Smooth muscle cell (in vitro differentiated cells): Measurements from ENCODE around the gene CCDC116. TPM values are rescaled to one million over a fixed set of nuclear protein-coding genes. Genes with fewer than 3 reads are reported as not detected.

Experiments used
- DNase-seq: peaks from one replicate; lab custom pipeline; 2025; ENCODE audit not compliant: unreplicated experiment; lab: John Stamatoyannopoulos, UW
- H2AFZ ChIP-seq: fragments of 200-600 bp; sonication (generic); 2 replicates; pipeline ENCODE4 v1.6.0; 2016; ENCODE audit warnings: antibody characterized with exemption, low read depth, mild to moderate bottlenecking
- H3F3A ChIP-seq: fragments of 200-600 bp; sonication (generic); 2 replicates; pipeline ENCODE4 v1.6.0; 2017; ENCODE audit warnings: antibody characterized with exemption, low read depth
- H3K27ac ChIP-seq: fragments of 200-600 bp; sonication (generic); 2 replicates; pipeline ENCODE4 v1.5.1; 2016; ENCODE audit warnings: low read depth, mild to moderate bottlenecking
- H3K27me3 ChIP-seq: fragments of 200-600 bp; sonication (generic); 2 replicates; pipeline ENCODE4 v1.6.1; 2016; ENCODE audit warnings: low read depth, mild to moderate bottlenecking
- H3K36me3 ChIP-seq: fragments of 200-600 bp; sonication (generic); 2 replicates; pipeline ENCODE4 v1.5.1; 2016; ENCODE audit warnings: low read depth
- H3K4me1 ChIP-seq: fragments of 200-600 bp; sonication (generic); 2 replicates; pipeline ENCODE4 v1.5.1; 2016; ENCODE audit warnings: low read depth
- H3K4me2 ChIP-seq: fragments of 200-600 bp; sonication (generic); 2 replicates; pipeline ENCODE4 v1.6.0; 2016; ENCODE audit warnings: mild to moderate bottlenecking
- H3K4me3 ChIP-seq: fragments of 200-600 bp; sonication (generic); 2 replicates; pipeline ENCODE4 v1.5.1; 2016; ENCODE audit warnings: mild to moderate bottlenecking
- H3K79me2 ChIP-seq: fragments of 200-600 bp; sonication (generic); 2 replicates; pipeline ENCODE4 v1.6.0; 2016; ENCODE audit warnings: low read depth, mild to moderate bottlenecking
- H3K9ac ChIP-seq: fragments of 200-600 bp; sonication (generic); 2 replicates; pipeline ENCODE4 v1.6.0; 2016; ENCODE audit warnings: low read depth
- H3K9me3 ChIP-seq: fragments of 200-600 bp; sonication (generic); replicated peaks from 2 replicates; pipeline ENCODE4 v1.5.1; 2016; ENCODE audit warnings: low read depth
- H4K20me1 ChIP-seq: fragments of 200-600 bp; sonication (generic); 2 replicates; pipeline ENCODE4 v1.6.0; 2016; ENCODE audit warnings: low read depth
- WGBS: methylation state at CpG from one replicate; pipeline ENCODE4 v1.1.7; 2016; ENCODE audit warnings: low lambda C conversion rate; 5-methylcytosine and 5-hydroxymethylcytosine counted together
- polyA plus RNA-seq: library from polyadenylated mRNA; unstranded; fragments of >200 nt; fragmentation: Nextera tagmentation; extraction: Ambion mirVana; gene quantifications from 2 replicates; pipeline ENCODE4 v1.2.1, GENCODE V29; 2016
- total RNA-seq: library from RNA; depleted of rRNA; stranded (reverse); fragments of >200 nt; gene quantifications from 2 replicates; pipeline ENCODE4 v1.2.3, GENCODE V29; 2014
- TF ChIP-seq, protein P1 (sequence below): fragments of 200-600 bp; sonication (generic); IDR thresholded peaks from 2 replicates; pipeline ENCODE4 v1.5.1; 2017; ENCODE audit warnings: borderline replicate concordance, mild to moderate bottlenecking, antibody characterized with exemption; ENCODE audit not compliant: insufficient read depth, poor library complexity, severe bottlenecking

CCDC116 gene
- total and polyA plus RNA-seq, 2 experiments from 2014 or later: 1.8 TPM; not detected in 1

DNA sequence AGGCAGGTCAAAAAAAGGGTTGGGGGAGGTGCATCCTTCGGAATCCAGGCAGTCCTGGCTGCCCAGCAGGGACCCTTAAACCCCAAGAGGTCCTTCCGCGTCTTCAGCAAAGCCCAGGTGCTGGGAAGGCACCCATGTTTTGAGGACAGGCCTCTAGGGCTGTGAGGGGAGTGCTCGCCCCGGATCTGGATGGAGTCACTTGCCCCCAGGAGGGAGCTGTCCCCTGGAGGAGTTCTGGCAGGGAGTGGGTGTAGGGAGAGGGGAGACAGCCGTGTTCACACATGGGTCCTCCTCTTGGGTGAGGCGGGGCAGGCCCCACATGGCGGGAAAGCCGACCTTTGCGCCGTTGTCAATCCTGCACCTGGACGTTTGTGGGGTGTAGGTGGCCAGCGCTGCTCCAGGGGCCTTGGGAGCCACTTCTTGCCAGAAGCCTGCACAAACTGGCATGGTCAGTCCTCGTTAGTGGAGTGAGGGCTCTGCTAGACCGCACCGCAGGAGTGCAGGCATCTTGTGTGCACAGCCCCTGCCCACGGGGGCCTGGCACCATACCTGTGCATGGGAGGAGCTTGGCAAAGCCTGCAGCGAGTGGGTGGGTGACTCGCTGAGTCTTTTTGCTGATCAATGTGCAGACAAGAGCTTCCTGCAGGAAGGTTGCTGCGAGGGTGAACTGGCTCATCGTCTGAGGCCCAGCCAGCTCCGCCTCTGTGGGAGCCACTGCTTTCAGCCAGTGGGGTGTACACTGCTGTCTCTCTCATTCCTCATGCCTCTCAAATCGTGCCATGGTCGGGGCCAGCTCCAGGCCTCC lies 49.2 kb downstream of the CCDC116 start:
- TF ChIP-seq, protein P1, sequence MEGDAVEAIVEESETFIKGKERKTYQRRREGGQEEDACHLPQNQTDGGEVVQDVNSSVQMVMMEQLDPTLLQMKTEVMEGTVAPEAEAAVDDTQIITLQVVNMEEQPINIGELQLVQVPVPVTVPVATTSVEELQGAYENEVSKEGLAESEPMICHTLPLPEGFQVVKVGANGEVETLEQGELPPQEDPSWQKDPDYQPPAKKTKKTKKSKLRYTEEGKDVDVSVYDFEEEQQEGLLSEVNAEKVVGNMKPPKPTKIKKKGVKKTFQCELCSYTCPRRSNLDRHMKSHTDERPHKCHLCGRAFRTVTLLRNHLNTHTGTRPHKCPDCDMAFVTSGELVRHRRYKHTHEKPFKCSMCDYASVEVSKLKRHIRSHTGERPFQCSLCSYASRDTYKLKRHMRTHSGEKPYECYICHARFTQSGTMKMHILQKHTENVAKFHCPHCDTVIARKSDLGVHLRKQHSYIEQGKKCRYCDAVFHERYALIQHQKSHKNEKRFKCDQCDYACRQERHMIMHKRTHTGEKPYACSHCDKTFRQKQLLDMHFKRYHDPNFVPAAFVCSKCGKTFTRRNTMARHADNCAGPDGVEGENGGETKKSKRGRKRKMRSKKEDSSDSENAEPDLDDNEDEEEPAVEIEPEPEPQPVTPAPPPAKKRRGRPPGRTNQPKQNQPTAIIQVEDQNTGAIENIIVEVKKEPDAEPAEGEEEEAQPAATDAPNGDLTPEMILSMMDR: no peak
- Histone ChIP-seq H3K36me3 (no peaks in the 10 kb centered on the region), H3K9me3 (no peaks in the 10 kb centered on the region), H2AFZ (no peak overlapping the region), H3K79me2 (no peaks in the 10 kb centered on the region), H3K4me2 (no peak overlapping the region), H3K27me3 (no peaks in the 10 kb centered on the region), H4K20me1 (no peaks in the 10 kb centered on the region), H3K9ac (no peak overlapping the region), H3K4me1 (no peaks in the 10 kb centered on the region), H3K4me3 (no peak overlapping the region), H3F3A (no peaks in the 10 kb centered on the region), H3K27ac (no peak overlapping the region)
- DNase-seq: no peak
- 81% methylated on average over 24 of the region's 24 CpGs for WGBS

DNA sequence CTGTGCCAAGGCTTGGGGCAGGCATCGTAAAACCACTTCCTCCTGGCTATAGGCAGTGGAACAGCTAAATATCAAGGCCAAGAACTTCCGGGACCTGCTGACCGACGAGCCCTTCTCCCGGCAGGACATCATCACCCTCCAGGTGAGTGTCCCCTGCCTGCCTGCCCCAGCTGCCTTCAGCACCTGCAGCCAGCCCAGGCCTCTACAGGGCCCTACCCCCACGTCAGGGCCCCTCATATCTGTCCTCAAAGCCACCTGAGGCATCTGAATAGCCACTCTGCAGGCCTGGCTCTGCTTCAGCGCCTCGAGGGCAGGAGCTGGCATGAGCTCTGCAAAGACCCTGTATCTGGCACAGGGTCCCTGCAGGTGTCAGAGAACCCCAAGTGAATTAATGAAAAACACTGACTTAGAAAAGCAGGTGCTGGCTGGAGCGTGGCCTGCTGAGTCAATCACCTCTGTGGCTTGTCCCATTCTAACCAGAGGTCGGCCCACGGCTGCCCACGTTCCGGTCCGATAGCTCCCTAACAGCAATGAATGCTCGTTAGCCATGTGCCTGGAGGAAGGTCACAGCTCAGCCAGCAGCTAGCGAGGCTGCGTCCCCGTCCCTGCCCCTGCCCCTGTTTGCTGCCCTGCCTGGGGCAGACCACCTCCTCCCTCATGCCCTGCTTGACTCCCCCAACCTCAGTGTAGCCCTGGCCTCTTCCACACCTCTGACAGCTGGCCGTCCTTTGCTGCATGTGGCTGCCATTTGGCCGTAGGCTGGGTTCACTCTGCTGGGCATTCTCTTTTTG lies 50.0 kb downstream of the CCDC116 start:
- H4K20me1 ChIP-seq: no peaks in the 10 kb centered on the region
- no peaks in the 10 kb centered on the region for H3F3A ChIP-seq
- H3K4me3 ChIP-seq: no peak overlapping the region
- no peak overlapping the region for H2AFZ ChIP-seq
- H3K9ac ChIP-seq: no peak overlapping the region
- no peaks in the 10 kb centered on the region for H3K9me3 ChIP-seq
- no peaks in the 10 kb centered on the region for H3K79me2 ChIP-seq
- H3K27ac ChIP-seq: no peak overlapping the region
- no peaks in the 10 kb centered on the region for H3K27me3 ChIP-seq
- TF ChIP-seq, protein P1: no peak
- no peaks in the 10 kb centered on the region for H3K4me1 ChIP-seq
- WGBS: 97% methylated on average over 20 of the region's 20 CpGs
- H3K4me2 ChIP-seq: no peak overlapping the region
- DNase-seq: no peak
- H3K36me3 ChIP-seq: no peaks in the 10 kb centered on the region

DNA sequence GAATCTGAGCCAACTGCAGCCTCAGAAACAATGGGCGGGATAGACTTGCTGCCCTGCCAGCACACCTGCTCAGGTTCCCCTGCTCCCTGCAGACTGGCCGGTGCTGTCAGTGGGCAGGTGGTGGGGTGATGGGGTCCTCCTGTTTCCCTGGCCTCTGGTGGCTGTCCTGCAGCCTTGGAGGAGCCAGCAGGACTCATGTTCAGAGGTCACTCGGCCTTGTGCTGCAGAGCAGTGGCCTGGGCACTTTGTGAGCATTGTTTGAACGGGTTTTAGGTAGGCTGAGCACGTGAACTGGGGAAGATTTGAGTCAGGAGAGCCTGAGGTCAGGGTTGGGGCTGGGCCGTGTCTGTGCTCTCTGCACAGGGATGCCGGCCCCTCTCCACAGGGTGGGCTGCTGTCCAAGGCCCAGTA lies 50.8 kb downstream of the CCDC116 start:
- TF ChIP-seq, protein P1: no peak
- no peaks in the 10 kb centered on the region for H3K79me2 ChIP-seq
- no peaks in the 10 kb centered on the region for H3K36me3 ChIP-seq
- WGBS: 95% methylated on average over 7 of the region's 7 CpGs
- no peak overlapping the region for H2AFZ ChIP-seq
- H3K9ac ChIP-seq: no peak overlapping the region
- H4K20me1 ChIP-seq: no peaks in the 10 kb centered on the region
- H3K9me3 ChIP-seq: no peaks in the 10 kb centered on the region
- H3K4me1 ChIP-seq: no peaks in the 10 kb centered on the region
- DNase-seq: no peak
- no peak overlapping the region for H3K4me3 ChIP-seq
- H3F3A ChIP-seq: no peaks in the 10 kb centered on the region
- H3K27ac ChIP-seq: no peak overlapping the region
- no peaks in the 10 kb centered on the region for H3K27me3 ChIP-seq
- no peak overlapping the region for H3K4me2 ChIP-seq
